SHP77 (cell line): ENCODE data around the gene PHPT1.
"Not testable (repeated sequence)": the region's sequence is repeated elsewhere in the genome, so short reads cannot be mapped to it uniquely, and the experiment has no call there.

Source experiments
- DNase-seq, 2 experiments: peaks; one replicate each; lab custom pipeline; 2025; lab: John Stamatoyannopoulos, UW

The PHPT1 gene

GRCh38 chr9:136860933-136861873 is 12.0 kb downstream of the PHPT1 start:
- DNase-seq, result no peak

GRCh38 chr9:136861874-136862457 is 12.8 kb downstream of the PHPT1 start:
- DNase-seq, result no peak

DNA sequence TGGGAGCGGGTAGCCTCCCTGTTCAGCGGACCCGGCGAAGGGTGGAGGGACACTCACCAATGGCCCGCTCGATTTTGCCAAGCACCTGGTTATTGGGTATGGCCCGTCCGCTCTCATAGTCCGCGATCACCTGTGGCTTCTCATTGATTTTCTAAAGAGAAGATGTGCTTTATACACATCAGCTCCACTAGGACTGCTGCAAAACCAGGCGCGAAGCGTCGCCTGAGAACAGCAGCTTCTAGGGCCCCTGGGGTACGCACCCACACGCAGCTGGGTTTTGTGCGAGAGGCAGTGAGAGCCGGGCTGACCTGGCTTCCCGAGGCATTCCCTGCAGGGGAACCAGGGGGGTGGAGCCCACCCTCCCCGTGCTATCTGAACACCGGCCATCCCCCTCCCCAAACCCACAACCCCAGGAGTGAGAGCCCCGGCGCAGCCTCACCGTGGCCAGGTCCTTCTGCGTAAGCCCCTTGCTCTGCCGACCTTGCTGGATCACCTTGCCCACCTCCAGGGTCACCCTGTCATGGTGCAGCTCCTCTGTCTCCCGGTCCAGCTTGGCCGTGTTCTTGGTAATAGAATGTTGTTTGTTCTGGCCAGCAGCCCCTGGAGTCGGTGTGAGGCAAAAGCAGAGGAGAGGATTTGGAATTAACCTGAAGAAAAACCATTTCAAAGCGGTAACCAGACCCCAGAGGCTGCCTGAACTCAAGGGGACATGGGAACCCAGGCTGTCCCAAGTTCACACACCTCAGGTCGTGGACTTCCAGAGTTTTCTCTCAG is 13.8 kb downstream of the PHPT1 start:
- DNase-seq, result no peak

GRCh38 chr9:136863623-136864273 is 14.5 kb downstream of the PHPT1 start:
- no peak for DNase-seq

DNA sequence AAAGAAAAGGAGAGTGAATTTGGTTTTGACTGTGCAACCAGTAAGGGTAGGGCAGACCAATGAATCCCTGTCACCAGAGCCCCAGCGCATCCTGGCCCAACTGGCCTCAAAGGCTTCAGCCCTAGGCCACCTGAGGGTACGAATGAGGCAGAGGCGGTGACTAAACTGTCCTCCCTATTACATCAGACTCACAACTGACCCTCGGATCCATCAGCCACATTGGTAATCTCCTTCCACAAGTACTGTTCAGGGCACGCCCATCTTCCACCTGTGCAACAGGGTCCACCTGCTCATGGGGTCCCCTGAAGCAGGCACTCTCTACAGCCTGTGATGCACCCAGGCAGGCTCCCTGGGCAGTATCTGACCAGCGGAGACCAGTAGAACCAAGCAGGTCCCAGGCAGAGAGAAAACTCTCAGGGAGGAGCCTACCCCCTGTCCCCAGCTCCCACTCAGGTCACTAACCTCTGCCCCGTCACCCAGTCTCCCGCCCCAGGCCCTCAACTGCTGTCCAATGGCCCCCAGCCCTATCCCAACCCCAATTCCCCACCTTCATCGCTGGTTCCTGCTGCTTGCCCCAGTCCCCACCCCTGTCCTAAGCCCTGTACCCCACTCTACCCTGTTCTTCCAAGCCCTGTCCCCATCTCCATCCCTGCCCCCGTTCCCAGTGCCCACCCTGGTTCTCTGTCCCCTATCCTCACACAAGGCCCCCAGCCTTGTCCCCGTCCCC is 16.0 kb downstream of the PHPT1 start:
- DNase-seq, result no peak

DNA sequence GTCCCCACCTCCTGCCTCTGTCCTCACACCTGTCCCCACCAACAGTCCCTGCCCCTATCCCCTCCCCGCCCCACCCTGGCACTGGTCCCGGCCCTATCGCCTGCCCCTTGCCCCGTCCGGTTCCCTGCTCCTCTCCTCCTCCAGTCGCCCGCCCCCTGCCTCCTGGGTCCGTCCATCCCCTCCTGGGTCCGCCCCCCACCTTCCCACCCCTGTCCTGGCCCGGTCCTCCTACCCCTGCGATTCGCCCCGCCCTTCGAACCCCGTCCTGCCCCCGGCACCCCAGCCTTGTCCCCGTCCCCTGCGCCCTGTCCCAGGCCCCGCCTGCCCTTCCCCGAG is 16.5 kb downstream of the PHPT1 start:
- no peak for DNase-seq

DNA sequence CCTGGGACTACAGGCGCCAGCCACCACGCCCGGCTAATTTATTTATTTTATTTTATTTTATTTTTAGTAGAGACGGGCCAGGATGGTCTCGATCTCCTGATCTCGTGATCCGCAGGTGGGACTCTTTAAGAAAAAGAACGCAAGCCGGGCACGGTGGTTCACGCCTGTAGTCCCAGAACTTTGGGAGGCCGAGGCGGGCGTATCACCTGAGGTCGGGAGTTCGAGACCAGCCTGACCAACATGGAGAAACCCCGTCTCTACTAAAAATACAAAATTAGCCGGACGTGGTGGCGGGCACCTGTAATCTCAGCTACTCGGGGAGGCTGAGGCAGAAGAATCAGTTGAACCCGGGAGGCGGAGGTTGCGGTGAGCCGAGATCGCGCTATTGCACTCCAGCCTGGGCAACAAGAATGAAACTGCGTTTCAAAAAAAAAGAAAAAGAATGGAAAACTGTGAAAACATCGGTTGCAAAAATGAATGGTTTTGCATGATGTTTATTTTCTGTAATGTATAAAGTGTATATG is 17.8 kb downstream of the PHPT1 start:
- DNase-seq, result not testable (repeated sequence)

DNA sequence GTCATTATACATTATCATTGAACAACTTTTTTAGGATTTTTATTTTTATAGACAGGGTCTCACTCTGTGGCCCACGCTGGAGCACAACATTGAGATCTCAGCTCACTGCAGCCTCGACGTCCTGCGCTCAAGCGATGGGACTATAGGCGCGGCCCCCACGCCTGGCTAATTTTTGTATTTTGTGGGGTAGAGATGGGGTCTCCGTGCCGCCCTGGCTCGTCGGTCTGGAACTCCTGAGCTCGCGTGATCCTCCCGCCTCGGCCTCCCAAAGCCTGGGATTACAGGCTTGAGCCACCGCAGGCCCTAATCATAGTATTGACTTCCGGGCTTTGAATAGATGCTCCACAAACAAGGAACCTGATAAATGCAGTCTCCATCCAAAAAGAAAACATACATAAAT is 18.3 kb downstream of the PHPT1 start:
- DNase-seq, result no peak

- no peak for DNase-seq
These were observed 18.7 kb downstream of the PHPT1 start for GRCh38 chr9:136867917-136868316.

DNA sequence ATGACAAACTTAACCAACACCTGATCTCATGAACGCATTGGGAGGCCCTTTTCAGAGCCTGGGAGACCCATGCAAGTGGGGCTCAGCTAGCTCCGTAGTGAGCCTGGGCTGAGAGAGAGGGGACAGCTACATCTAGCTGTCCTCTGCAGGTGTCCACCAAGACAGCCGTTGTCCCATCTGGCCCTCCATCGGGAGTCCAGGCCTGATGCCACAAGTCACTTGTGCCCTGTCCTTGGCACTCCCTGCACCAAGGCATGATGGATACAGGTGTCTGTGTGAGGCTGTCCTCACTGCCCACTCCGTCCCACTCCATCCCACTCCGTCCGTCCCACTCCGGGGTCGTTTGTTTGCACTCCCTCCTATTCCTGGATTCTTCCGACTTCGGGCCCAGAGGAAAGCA is 19.4 kb downstream of the PHPT1 start:
- DNase-seq, result no peak

GRCh38 chr9:136869611-136870010 is 20.4 kb downstream of the PHPT1 start:
- not testable (repeated sequence) for DNase-seq

GRCh38 chr9:136875155-136875554 is 25.9 kb downstream of the PHPT1 start:
- DNase-seq, result no peak

- DNase-seq, result no peak
These were observed 27.3 kb downstream of the PHPT1 start for GRCh38 chr9:136876476-136876875.

- DNase-seq, result no peak
These were observed 31.4 kb downstream of the PHPT1 start for GRCh38 chr9:136880651-136881050.

DNA sequence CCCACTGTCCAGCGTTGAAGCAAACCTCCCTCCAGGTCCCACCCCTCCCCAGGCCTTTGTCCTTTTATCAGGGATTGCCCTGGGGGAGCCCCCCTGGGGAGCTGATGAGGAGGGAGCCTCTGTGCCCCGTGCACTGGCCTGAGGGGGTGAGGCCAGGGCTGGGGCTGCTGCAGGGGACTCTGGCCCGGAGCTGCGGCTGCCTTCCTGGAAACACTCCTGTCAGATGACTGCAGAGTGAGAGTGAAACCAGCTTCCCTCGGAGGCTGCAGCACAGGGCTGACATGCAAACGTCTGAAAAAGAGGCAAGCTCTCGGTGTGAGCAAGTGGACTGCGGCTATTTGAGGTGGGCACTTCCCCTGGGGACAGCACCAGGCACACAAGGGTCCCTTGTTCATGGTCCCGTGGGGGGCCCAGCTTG is 32.5 kb downstream of the PHPT1 start:
- DNase-seq, result no peak

- peak; percentile 22 to 35 for DNase-seq
These were observed 33.1 kb downstream of the PHPT1 start for GRCh38 chr9:136882109-136882946.

DNA sequence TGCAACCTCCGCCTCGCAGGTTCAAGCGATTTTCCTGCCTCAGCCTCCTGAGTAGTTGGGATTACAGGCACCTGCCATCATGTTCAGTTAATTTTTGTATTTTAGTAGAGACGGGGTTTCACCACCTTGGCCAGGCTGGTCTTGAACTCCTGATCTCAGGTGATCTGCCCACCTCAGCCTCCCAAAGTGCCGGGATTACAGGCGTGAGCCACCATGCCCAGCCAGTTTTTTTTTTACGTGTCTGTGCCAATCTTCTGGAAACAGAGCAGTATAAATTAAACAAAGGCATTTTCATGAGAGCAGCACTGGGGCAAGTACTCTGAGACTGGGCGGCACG is 33.7 kb downstream of the PHPT1 start:
- not testable (repeated sequence) for DNase-seq

DNA sequence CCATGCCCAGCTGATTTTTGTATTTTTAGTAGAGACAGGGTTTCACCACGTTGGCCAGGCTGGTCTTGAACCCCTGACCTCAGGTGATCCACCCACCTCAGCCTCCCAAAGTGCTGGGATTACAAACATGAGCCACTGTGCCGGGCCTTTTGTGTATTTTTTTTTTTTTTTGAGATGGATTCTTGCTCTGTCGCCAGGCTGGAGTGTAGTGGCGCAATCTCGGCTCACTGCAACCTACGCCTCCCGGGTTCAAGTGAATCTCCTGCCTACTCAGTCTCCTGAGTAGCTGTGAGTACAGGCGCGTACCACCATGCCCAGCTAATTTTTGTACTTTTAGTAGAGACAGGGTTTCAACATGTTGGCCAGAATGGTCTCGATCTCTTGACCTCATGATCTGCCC is 34.5 kb downstream of the PHPT1 start:
- DNase-seq, result not testable (repeated sequence)

GRCh38 chr9:136885950-136886578 is 36.9 kb downstream of the PHPT1 start, which contains the start of gene TRAF2:
Gene TRAF2 (plus strand): TSS chr9:136886516. CDS start chr9:136898741, 12,225 bp downstream.
- DNase-seq, result peak; percentile 93 to 96
